K562 (cell line): Measurements from ENCODE around the gene TAAR8. TPM values are rescaled to one million over a fixed set of nuclear protein-coding genes. Genes with fewer than 3 reads are reported as not detected.

ENCODE experiments used
- ATAC-seq: fragments of 200-7000 bp; cut with Tn5 transposase; 3 replicates; pipeline ENCODE4 v1.9.1; 2020; ENCODE audit warnings: moderate library complexity
- BruUV-seq: library from RNA; stranded (reverse); fragments of 400-500 nt; replicated peaks from 2 replicates; lab custom pipeline; 2021; lab: Mats Ljungman, UMichigan
- CTCF ChIA-PET: fragments of 300-600 bp; formaldehyde crosslinking; extraction: SDS; loops from one replicate; lab custom pipeline; 2021; ENCODE audit warnings: low intra/inter-chr PET ratio; lab: Yijun Ruan, JAX
- POLR2A ChIA-PET: fragments of 300-600, 350-650 bp; sonication (Branson Sonifier 250); formaldehyde crosslinking; extraction: SDS; loops from one replicate; lab custom pipeline; 2021; ENCODE audit warnings: antibody characterized with exemption, inconsistent platforms; lab: Yijun Ruan, JAX
- DNase-seq, 4 experiments: peaks; one replicate each; pipeline versions ENCODE4 v3.0.0 to v3.0.0-alpha.2; 2011 to 2018; ENCODE audit warnings: low spot score in 3 of 4, mixed read lengths in 3 of 4; ENCODE audit errors: extremely low read depth in 1 of 4
- FAIRE-seq: peaks from 2 replicates; lab custom pipeline; 2011; peaks lifted over from hg19 to GRCh38; lab: Jason Lieb, UNC
- H2AFZ ChIP-seq: 2 replicates; pipeline ENCODE4 v1.6.0; 2011; ENCODE audit warnings: low read depth, low read length, control low read depth, inconsistent platforms
- H3K27ac ChIP-seq: fragments of 200-600 bp; 3 replicates; pipeline ENCODE4 v1.8.0; 2011; ENCODE audit warnings: low read depth, mild to moderate bottlenecking, control low read depth, inconsistent platforms, low read length, moderate library complexity, mixed read lengths; ENCODE audit errors: extremely low read depth
- H3K27me3 ChIP-seq, 2 experiments: fragments of 300-600 bp in 1 of 2; 2 replicates in 1 of 2; 3 replicates in 1 of 2; pipeline versions ENCODE4 v1.6.0 to v1.8.0; 2011; ENCODE audit warnings: inconsistent platforms in 2 of 2, low read length in 2 of 2, mild to moderate bottlenecking in 1 of 2, mixed read lengths in 1 of 2, moderate library complexity in 1 of 2; ENCODE audit not compliant: control insufficient read depth in 2 of 2, insufficient read depth in 2 of 2
- H3K36me3 ChIP-seq: fragments of 300-600 bp; 3 replicates; pipeline ENCODE4 v1.8.0; 2011; ENCODE audit warnings: mild to moderate bottlenecking, low read length, inconsistent platforms; ENCODE audit not compliant: control insufficient read depth, insufficient read depth
- H3K4me1 ChIP-seq, 2 experiments: fragments of 200-600 bp in 1 of 2; replicated peaks in 1 of 2; 2 replicates in 1 of 2; 3 replicates in 1 of 2; pipeline versions ENCODE4 v1.5.1 to v1.8.0; 2011; ENCODE audit warnings: inconsistent platforms in 2 of 2, low read length in 2 of 2, mild to moderate bottlenecking in 1 of 2, mixed read lengths in 1 of 2, moderate library complexity in 1 of 2; ENCODE audit not compliant: control insufficient read depth in 2 of 2, insufficient read depth in 2 of 2
- H3K4me2 ChIP-seq: 2 replicates; pipeline ENCODE4 v1.6.1; 2011; ENCODE audit warnings: low read length, control low read depth, inconsistent platforms, mixed read lengths; ENCODE audit not compliant: insufficient read depth
- H3K4me3 ChIP-seq: fragments of 200-600 bp; sonication (generic), shearing (Covaris generic); 2 replicates; pipeline ENCODE4 v1.5.1; 2016; ENCODE audit warnings: control low read depth, inconsistent platforms
- H3K79me2 ChIP-seq: fragments of 200-600 bp; 3 replicates; pipeline ENCODE4 v1.8.0; 2011; ENCODE audit warnings: low read length, inconsistent platforms; ENCODE audit not compliant: control insufficient read depth, insufficient read depth
- H3K9ac ChIP-seq, 2 experiments: 2 replicates each; pipeline versions ENCODE4 v1.6.0 to v1.6.1; 2011; ENCODE audit warnings: low read depth in 2 of 2, low read length in 2 of 2, control low read depth in 1 of 2, inconsistent platforms in 1 of 2, mild to moderate bottlenecking in 1 of 2, mixed read lengths in 1 of 2; ENCODE audit not compliant: insufficient read depth in 1 of 2
- H3K9me1 ChIP-seq: one replicate; pipeline ENCODE4 v1.6.0; 2011; ENCODE audit warnings: inconsistent platforms, mild to moderate bottlenecking, low read length, moderate library complexity; ENCODE audit not compliant: control insufficient read depth, insufficient read depth
- H3K9me3 ChIP-seq: replicated peaks from 2 replicates; pipeline ENCODE4 v1.5.1; 2011; ENCODE audit warnings: low read depth, low read length, inconsistent platforms; ENCODE audit not compliant: control insufficient read depth, insufficient read depth
- H4K20me1 ChIP-seq: replicated peaks from 2 replicates; pipeline ENCODE4 v1.6.1; 2011; ENCODE audit warnings: low read length, inconsistent platforms, mixed read lengths; ENCODE audit not compliant: control insufficient read depth, insufficient read depth
- ESRRA ChIP-seq: fragments of 450-650 bp; IDR thresholded peaks from 2 replicates; pipeline ENCODE4 v1.6.1; 2014; ENCODE audit warnings: low read depth, mild to moderate bottlenecking, moderate library complexity, borderline replicate concordance
- ETV1 ChIP-seq: fragments of 450-650 bp; conservative IDR thresholded peaks from 2 replicates; pipeline ENCODE4 v1.6.1; 2016; ENCODE audit warnings: missing genetic modification characterization, control low read depth, low read depth, missing compliant biosample characterization
- FOXK2 ChIP-seq, 2 experiments: fragments of 450-650 bp; IDR thresholded peaks in 1 of 2; conservative IDR thresholded peaks in 1 of 2; 2 replicates each; pipeline ENCODE4 v1.6.1; 2016; ENCODE audit warnings: low read depth in 2 of 2, mild to moderate bottlenecking in 1 of 2
- IRF2 ChIP-seq: sonication (generic); formaldehyde crosslinking; IDR thresholded peaks from 2 replicates; pipeline ENCODE4 v1.8.1; 2022; ENCODE audit warnings: mild to moderate bottlenecking, missing genetic modification reagents
- MEF2A ChIP-seq: IDR thresholded peaks from 2 replicates; pipeline ENCODE4 v1.6.1; 2011; ENCODE audit warnings: low read depth, mild to moderate bottlenecking, low read length, moderate library complexity; ENCODE audit not compliant: control insufficient read depth
- PRPF4 ChIP-seq: fragments of 200-400 bp; formaldehyde crosslinking; IDR thresholded peaks from one replicate; pipeline ENCODE4 v1.6.1; 2017; ENCODE audit warnings: low read length, low read depth, mild to moderate bottlenecking; ENCODE audit not compliant: insufficient read depth, poor library complexity, severe bottlenecking
- RBBP5 ChIP-seq: fragments of 200-600 bp; sonication (generic); IDR thresholded peaks from 2 replicates; pipeline ENCODE4 v1.6.1; 2012; ENCODE audit warnings: borderline replicate concordance, mild to moderate bottlenecking, low read length, control low read depth, inconsistent platforms; ENCODE audit not compliant: insufficient read depth, poor library complexity, severe bottlenecking
- RBFOX2 ChIP-seq: fragments of 200-400 bp; formaldehyde crosslinking; IDR thresholded peaks from 2 replicates; pipeline ENCODE4 v1.6.1; 2017; ENCODE audit warnings: low read depth, mild to moderate bottlenecking, low read length, moderate library complexity
- RHOXF2B ChIP-seq: fragments of 250-450 bp; sonication (Bioruptor Pico); conservative IDR thresholded peaks from 2 replicates; pipeline ENCODE4 v1.5.1; 2021
- TAF15 ChIP-seq: fragments of 200-400 bp; formaldehyde crosslinking; IDR thresholded peaks from 2 replicates; pipeline ENCODE4 v1.6.1; 2017; ENCODE audit warnings: mild to moderate bottlenecking, low read depth, low read length, moderate library complexity
- TSHZ1 ChIP-seq: fragments of 250-450 bp; sonication (Bioruptor Pico); IDR thresholded peaks from 2 replicates; pipeline ENCODE4 v1.4.0; 2020; ENCODE audit warnings: mild to moderate bottlenecking, moderate library complexity
- ZKSCAN3 ChIP-seq: fragments of 250-450 bp; sonication (Bioruptor Pico); IDR thresholded peaks from 2 replicates; pipeline ENCODE4 v1.4.0; 2020
- whole genome bisulfite sequencing: fragments of 100-300 bp; shearing (Covaris generic); methylation state at CpG from one replicate; pipeline ENCODE4 v1.1.6; 2016; ENCODE audit warnings: low coverage, mixed read lengths; ENCODE audit not compliant: insufficient coverage; ENCODE audit errors: missing lambda C conversion rate; 5-methylcytosine and 5-hydroxymethylcytosine counted together
- in situ Hi-C: fragments of 300-500 bp; cut with MboI; formaldehyde crosslinking; loops from 4 replicates; pipeline ENCODE4 v1.15.0; 2018; ENCODE audit warnings: inconsistent platforms, mixed read lengths
- intact Hi-C: fragments of 100-400 bp; cut with micrococcal nuclease; formaldehyde crosslinking; loops from 2 replicates; pipeline ENCODE4 v1.14.2; 2022
- polyA plus RNA-seq, 8 experiments: library from polyadenylated mRNA; depleted of rRNA in 4 of 8; stranded (reverse) in 5 of 8; unstranded in 3 of 8; fragments of >200 nt; fragmentation: Nextera tagmentation in 2 of 8; fragmentation: Illumina TruSeq in 1 of 8; extraction: Ambion mirVana in 2 of 8; extraction: Trizol in 1 of 8; gene quantifications; 2 replicates each; pipeline versions ENCODE4 v1.2.1 to v1.2.3, GENCODE V29; 2011 to 2014; ENCODE audit warnings: inconsistent platforms in 1 of 8, missing spikeins in 1 of 8
- total RNA-seq, 7 experiments: library from RNA; depleted of rRNA in 6 of 7; stranded (reverse); fragments of >200 nt in 6 of 7; fragmentation: Illumina TruSeq in 2 of 7; extraction: Trizol in 2 of 7; gene quantifications; 2 replicates each; pipeline versions ENCODE4 v1.2.1 to v1.2.3, GENCODE V29; 2011 to 2021; ENCODE audit warnings: low replicate concordance in 1 of 7
- TF ChIP-seq, protein P1 (sequence below): fragments of 250-450 bp; sonication (Bioruptor Pico); IDR thresholded peaks from 2 replicates; pipeline ENCODE4 v1.8.0; 2022; ENCODE audit warnings: inconsistent platforms, mild to moderate bottlenecking, moderate library complexity, borderline replicate concordance
- TF ChIP-seq, protein P2 (sequence below): IDR thresholded peaks from 2 replicates; pipeline ENCODE4 v1.6.1; 2012; ENCODE audit warnings: low read depth, low read length, improper control_type of control experiment, borderline replicate concordance

The TAAR8 gene
- total and polyA plus RNA-seq, 9 of the 15 experiments (the other 6 are each of a cell fraction or from before 2014, with no cell fraction given) = not detected

GRCh38 chr6:132569170-132569569, 16.7 kb downstream of the TAAR8 start:
- Histone ChIP-seq H2AFZ (no peak overlapping the region), H3K9me1 (no peaks in the 10 kb centered on the region), H3K4me1 (no peaks in the 10 kb centered on the region), H3K79me2 (no peaks in the 10 kb centered on the region), H3K27me3 (peaks cover 0 to 7% of the 10 kb centered on the region in 2 experiments; a peak in 2 of 5 replicates), H3K9ac (no peak overlapping the region), H3K27ac (no peak overlapping the region), H3K4me2 (no peak overlapping the region), H3K36me3 (no peaks in the 10 kb centered on the region), H3K4me3 (no peak overlapping the region), H3K9me3 (no peaks in the 10 kb centered on the region), H4K20me1 (no peaks in the 10 kb centered on the region)
- ChIA-PET CTCF (no interaction called here), POLR2A (no interaction called here)
- DNase-seq (no peak), ATAC-seq (no peak; the same call in 2 of the 3 replicates), FAIRE-seq (no peak)
- BruUV-seq = no TSS peak
- in situ Hi-C loops = no loop called here
- intact Hi-C loops = no loop called here
- WGBS = 0% methylated on average over 4 of the region's 4 CpGs
- TF ChIP-seq ZKSCAN3 (CRISPR knock-in tag) (no peak), RBBP5 (no peak), IRF2 (CRISPR knock-in tag) (no peak), TAF15 (no peak), TSHZ1 (no peak), FOXK2 (conservative IDR thresholded peaks at IDR 0.05 in 1 of 2, IDR thresholded peaks at IDR 0.05 in 1 of 2; ENCODE audit: low read depth in 2 of 2) (no peak), MEF2A (no peak), PRPF4 (no peak), RHOXF2B (CRISPR knock-in tag) (no peak), RBFOX2 (no peak), ETV1 (no peak), ESRRA (no peak)
- TF ChIP-seq, protein P1, sequence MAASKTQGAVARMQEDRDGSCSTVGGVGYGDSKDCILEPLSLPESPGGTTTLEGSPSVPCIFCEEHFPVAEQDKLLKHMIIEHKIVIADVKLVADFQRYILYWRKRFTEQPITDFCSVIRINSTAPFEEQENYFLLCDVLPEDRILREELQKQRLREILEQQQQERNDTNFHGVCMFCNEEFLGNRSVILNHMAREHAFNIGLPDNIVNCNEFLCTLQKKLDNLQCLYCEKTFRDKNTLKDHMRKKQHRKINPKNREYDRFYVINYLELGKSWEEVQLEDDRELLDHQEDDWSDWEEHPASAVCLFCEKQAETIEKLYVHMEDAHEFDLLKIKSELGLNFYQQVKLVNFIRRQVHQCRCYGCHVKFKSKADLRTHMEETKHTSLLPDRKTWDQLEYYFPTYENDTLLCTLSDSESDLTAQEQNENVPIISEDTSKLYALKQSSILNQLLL (CRISPR knock-in tag) = no peak
- TF ChIP-seq, protein P2, sequence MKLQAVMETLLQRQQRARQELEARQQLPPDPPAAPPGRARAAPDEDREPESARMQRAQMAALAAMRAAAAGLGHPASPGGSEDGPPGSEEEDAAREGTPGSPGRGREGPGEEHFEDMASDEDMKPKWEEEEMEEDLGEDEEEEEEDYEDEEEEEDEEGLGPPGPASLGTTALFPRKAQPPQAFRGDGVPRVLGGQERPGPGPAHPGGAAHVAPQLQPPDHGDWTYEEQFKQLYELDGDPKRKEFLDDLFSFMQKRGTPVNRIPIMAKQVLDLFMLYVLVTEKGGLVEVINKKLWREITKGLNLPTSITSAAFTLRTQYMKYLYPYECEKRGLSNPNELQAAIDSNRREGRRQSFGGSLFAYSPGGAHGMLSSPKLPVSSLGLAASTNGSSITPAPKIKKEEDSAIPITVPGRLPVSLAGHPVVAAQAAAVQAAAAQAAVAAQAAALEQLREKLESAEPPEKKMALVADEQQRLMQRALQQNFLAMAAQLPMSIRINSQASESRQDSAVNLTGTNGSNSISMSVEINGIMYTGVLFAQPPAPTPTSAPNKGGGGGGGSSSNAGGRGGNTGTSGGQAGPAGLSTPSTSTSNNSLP = no peak
